Stimulated activated CD8-positive, alpha-beta memory T cell treated with anti-CD3 and anti-CD28 coated beads, Interleukin-12 subunit alpha, Interleukin-12 subunit beta, amount 100 ng/mL, for 4 hours (primary cell): ENCODE measurements around the gene PRR5.

Experiments used
- DNase-seq: peaks from one replicate; pipeline ENCODE4 v3.0.0-alpha.2; 2020; ENCODE audit warnings: low read depth

The PRR5 gene

GRCh38 chr22:44693145-44693544, 8.9 kb upstream of the PRR5 start:
- DNase-seq, result no peak

GRCh38 chr22:44693756-44694155, 8.2 kb upstream of the PRR5 start:
- no peak for DNase-seq

GRCh38 chr22:44697423-44698141, 4.4 kb upstream of the PRR5 start:
- DNase-seq, result peak; percentile 75

- DNase-seq, result no peak
Measured at GRCh38 chr22:44698531-44699421, 3.2 kb upstream of the PRR5 start.

GRCh38 chr22:44700456-44700855, 1.5 kb upstream of the PRR5 start:
- DNase-seq, result no peak

- DNase-seq, result no peak
Measured at GRCh38 chr22:44701187-44701790, 715 bp upstream of the PRR5 start.

- no peak for DNase-seq
Measured at GRCh38 chr22:44702479-44703198, 635 bp downstream of the PRR5 start.

GRCh38 chr22:44703255-44703870, 1.4 kb downstream of the PRR5 start:
- no peak for DNase-seq

GRCh38 chr22:44704159-44705021, 2.4 kb downstream of the PRR5 start:
- DNase-seq, result no peak

- no peak for DNase-seq
Measured at GRCh38 chr22:44705022-44705297, 3.0 kb downstream of the PRR5 start.

GRCh38 chr22:44706488-44706887, 4.5 kb downstream of the PRR5 start:
- no peak for DNase-seq

GRCh38 chr22:44707178-44707577, 5.2 kb downstream of the PRR5 start:
- no peak for DNase-seq

- no peak for DNase-seq
Measured at GRCh38 chr22:44707752-44708151, 5.7 kb downstream of the PRR5 start.

- DNase-seq, result peak; percentile 24
Measured at GRCh38 chr22:44709881-44710392, 7.9 kb downstream of the PRR5 start.

- peak; percentile 39 for DNase-seq
Measured at GRCh38 chr22:44710474-44711240, 8.7 kb downstream of the PRR5 start.

GRCh38 chr22:44711241-44711560, 9.2 kb downstream of the PRR5 start:
- DNase-seq, result no peak

GRCh38 chr22:44711690-44712555, 9.9 kb downstream of the PRR5 start:
- no peak for DNase-seq

GRCh38 chr22:44712962-44713361, 11.0 kb downstream of the PRR5 start:
- no peak for DNase-seq

- no peak for DNase-seq
Measured at GRCh38 chr22:44714703-44715350, 12.8 kb downstream of the PRR5 start.
